Fibroblast of skin of left quadriceps (primary cell): ENCODE measurements around the gene HRC.

Source experiments
- DNase-seq, 2 experiments: peaks; one replicate each; pipeline ENCODE4 v3.0.0-alpha.2; 2013; ENCODE audit warnings: low read depth in 2 of 2

HRC gene

GRCh38 chr19:49114630-49115363 lies 40.4 kb downstream of the HRC start:
- DNase-seq = no peak

DNA sequence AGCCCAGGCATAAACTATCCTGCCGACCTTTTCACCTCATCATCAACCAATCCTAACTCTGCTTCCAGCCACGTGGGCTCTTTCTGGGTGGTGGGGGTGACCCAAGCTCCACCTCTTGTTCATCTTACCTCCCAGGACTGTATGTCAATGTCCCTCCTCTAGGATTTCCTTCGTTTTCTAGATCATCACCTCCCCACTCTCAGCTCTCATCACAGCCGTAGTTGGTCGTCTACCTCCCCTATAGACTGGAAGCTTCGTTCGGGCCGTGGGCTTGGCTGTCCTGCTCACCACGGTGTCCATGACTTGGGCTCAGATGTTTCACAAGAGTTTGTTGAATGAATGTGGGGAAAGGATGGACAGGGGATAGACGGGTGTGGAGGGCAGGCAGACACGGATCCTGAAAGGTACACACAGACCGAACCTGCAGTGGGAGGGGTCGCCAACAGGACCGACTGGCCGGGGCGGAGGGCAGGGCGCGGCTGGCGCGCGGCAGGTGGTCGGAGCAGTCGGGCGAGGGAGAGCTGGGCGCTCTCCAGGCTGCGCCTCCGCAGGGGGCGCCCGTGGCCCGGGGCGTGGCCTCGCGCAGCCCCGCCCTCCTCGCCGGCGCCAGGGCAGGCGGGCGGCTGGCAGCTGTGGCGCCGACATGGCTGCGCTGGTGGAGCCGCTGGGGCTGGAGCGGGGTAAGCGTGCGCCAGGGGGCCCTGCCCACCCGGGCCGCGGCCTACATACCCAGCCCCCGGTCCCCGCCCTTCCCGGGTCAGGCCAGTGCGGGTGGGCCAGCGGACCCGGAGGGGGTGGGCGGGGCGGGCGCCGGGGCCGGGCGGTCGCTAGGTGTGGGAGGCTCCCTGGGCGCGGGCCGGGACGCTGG lies 41.2 kb downstream of the HRC start, which contains the start of gene LIN7B:
LIN7B (plus strand) TSS at position 609 of the 868 bp plus-strand sequence; CDS start at position 644, 35 bp downstream.
- no peak for DNase-seq

DNA sequence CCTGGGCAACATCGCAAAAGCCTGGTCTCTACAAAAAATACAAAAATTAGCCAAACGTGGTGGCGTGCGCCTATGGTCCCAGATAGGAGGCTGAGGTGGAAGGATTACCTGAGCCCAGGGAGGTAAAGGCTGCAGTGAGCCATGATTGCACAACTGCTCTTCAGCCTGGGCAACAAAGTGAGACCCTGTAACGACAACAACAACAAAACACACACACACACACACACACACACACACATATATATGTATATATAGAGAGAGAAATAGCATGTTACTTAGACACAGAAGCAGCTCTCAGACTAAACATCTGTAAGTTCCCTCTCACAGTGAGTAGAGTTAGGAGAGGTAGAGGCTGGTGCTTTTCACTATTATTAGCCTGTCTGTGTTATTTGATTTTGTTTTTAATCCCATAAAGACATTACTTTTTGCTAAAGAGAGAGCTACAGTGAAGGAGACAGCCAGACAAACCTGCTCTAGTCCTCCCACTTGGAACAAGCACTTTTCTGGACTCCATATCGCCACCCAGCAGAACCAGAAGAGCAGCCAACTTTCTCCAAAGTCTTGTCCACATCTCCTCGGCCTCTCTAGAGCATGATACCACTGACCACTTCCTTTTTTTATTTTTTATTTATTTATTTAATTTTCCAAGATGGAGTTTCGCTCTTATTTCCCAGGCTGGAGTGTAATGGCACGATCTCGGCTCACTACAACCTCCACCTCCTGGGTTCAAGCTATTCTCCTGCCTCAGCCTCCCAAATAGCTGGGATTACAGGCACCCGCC lies 43.8 kb downstream of the HRC start:
- no peak for DNase-seq

GRCh38 chr19:49110567-49110966 lies 44.6 kb downstream of the HRC start:
- DNase-seq = no peak

GRCh38 chr19:49109569-49110233 lies 45.5 kb downstream of the HRC start:
- no peak for DNase-seq

- DNase-seq = no peak
Observed at GRCh38 chr19:49109051-49109450, 46.1 kb downstream of the HRC start.

GRCh38 chr19:49107625-49108459 lies 47.4 kb downstream of the HRC start:
- DNase-seq = no peak

DNA sequence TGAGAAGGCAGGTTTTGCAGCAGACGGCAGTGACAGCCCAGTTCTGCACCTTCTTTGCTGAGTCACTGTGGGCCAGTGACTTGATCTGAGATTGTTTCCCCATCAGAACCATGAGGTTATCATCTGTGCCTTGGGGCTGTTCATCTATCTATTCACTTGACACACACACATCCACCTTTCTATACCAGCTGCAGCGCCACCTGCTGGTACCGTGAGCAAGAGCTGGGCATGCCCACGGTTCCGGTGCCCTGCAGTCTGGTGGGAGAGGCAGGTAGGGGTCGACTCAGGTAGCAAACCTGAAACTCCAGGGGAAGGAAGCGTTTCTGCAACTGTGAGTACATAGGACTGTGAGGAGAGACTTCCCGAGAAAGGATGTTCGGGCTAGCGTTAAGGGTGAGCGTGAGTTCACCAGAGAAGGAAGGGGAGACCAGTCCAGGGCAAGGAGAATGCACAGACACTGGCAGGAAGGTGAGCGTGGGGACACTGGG lies 48.5 kb downstream of the HRC start:
- no peak for DNase-seq

DNA sequence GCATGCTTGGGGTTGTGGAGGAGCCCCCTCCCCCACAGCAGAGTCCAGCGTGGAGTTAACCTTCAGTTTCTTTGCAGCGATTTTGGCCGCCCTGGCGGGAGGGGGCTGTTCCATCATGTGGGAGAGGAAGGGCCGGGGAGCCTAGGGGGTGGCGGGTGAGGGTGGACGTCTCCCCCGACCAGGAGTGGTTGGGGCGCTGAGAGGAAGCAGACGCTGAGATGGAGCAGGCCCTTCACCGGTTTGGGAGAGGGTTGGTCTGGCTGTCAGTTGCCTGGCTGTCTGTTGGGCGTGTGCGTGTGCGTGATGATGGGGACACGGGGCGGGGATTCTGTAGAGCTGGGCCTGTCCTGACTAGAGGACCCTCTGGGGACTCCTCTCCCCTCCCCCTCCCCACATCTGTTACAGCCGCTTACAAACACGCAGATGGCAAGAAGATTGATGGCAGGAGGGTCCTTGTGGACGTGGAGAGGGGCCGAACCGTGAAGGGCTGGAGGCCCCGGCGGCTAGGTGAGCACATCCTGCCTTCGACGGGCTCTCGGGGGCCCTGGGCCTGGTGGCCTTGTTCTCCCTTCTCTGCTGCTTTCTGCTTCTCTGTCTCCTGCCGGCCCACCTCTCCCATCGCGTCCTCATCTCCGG lies 50.8 kb downstream of the HRC start:
- DNase-seq = no peak

DNA sequence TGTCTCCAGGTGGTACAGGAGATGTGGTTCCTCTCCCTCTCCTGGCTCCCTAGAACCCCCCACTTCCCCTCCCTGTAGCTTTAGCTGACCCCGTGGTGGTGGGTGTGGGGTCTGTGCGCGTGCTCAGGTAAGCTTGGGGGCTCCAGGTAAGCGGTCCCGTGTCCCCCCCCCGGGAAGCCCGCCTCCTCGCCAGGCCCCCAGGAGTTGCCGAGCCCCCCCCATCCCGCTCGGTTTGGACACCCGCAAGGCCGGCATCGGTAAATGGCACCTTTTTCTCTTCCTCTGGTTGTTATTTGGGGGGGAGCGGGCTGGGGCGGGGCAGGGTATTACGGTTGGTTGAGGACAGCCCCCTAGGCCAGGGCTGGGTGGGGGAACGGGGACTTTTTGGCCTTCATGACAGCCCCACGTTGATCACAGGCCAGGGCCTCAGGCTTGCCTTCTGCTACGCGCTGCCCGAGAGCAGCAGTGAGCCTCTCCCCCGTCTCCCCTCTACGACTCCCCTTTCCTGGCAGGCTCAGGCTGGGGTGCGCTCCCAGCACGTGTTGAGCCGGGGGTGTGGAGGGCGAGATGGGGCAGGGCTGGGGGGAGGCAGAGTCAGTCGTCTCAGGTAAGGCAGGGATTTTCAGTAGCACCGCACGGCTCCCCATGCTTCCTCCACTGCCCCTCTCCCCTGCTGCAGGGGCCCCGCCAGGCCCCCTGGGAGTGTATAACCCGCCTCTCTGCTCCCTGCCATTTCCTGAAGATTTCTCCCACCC lies 51.7 kb downstream of the HRC start:
- no peak for DNase-seq

DNA sequence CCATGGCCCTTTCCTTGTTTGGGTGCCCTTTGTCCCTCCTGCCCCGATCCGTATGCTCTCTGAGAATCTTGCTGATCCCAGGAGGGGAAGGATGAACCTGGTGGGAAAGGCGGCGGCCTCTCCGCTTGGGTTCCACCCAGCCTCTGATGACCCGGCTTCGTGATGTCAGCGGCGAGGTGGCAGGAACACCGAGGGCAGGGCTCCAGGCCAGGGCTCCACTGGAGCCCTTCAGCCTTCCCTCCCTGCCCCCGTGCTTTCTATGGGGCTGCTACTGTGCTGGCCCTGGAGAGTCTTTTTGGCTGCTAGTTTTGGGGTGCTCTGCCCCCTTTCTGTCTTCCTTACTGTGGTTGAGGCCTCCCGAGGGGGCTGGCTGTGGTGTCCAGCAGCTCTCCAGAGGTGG lies 52.9 kb downstream of the HRC start:
- DNase-seq = no peak
